Stimulated activated CD8-positive, alpha-beta memory T cell treated with anti-CD3 and anti-CD28 coated beads, Interleukin-12 subunit alpha, Interleukin-12 subunit beta, amount 100 ng/mL, for 24 hours (primary cell): Measurements from ENCODE around the gene GLRA1.

Experiments used
- DNase-seq: peaks from one replicate; pipeline ENCODE4 v3.0.0-alpha.2; 2020; ENCODE audit errors: extremely low read depth

Gene GLRA1

GRCh38 chr5:151772846-151773561, 151.6 kb downstream of the GLRA1 start:
- DNase-seq = no peak
